Tibial nerve (tissue), 4 donors: Measurements from ENCODE around the gene SPINK1. TPM values are rescaled to one million over a fixed set of nuclear protein-coding genes. Genes with fewer than 3 reads are reported as not detected.

ENCODE experiments used
- DNase-seq, 2 donors: peaks; one replicate each; pipeline ENCODE4 v3.0.0-alpha.2; 2019; ENCODE audit warnings: low spot score in 2 of 2
- H3K27ac ChIP-seq, 4 donors: fragments of 200-600 bp; sonication (generic) in 3 of 4; one replicate each; pipeline ENCODE4 v1.5.1; 2017 to 2019; ENCODE audit warnings: mild to moderate bottlenecking in 1 of 4
- H3K27me3 ChIP-seq, 2 donors: fragments of 200-600 bp; sonication (generic) in 1 of 2; one replicate each; pipeline versions ENCODE4 v1.5.1 to v1.6.0; 2017 to 2019
- H3K36me3 ChIP-seq, 3 donors: fragments of 200-600 bp; sonication (generic); one replicate each; pipeline ENCODE4 v1.5.1; 2018 to 2019
- H3K4me1 ChIP-seq, 4 donors: fragments of 200-600 bp; sonication (generic) in 3 of 4; one replicate each; pipeline ENCODE4 v1.5.1; 2017 to 2019
- H3K4me3 ChIP-seq, 4 donors: fragments of 200-600 bp; sonication (generic) in 3 of 4; one replicate each; pipeline ENCODE4 v1.5.1; 2017 to 2019; ENCODE audit warnings: mild to moderate bottlenecking in 1 of 4, moderate library complexity in 1 of 4
- H3K9me3 ChIP-seq, 4 donors: fragments of 200-600 bp; sonication (generic) in 3 of 4; one replicate each; pipeline ENCODE4 v1.5.1; 2017 to 2019
- CTCF ChIP-seq, 5 experiments: fragments of 200-600 bp in 3 of 5; fragments of 450-650 bp in 2 of 5; sonication (generic) in 3 of 5; IDR thresholded peaks; one replicate each; pipeline ENCODE4 v1.5.1; 2016 to 2019; ENCODE audit warnings: antibody characterized with exemption in 5 of 5, mild to moderate bottlenecking in 3 of 5, moderate library complexity in 2 of 5
- EP300 ChIP-seq, 2 donors: sonication (generic); formaldehyde crosslinking; IDR thresholded peaks; one replicate each; pipeline ENCODE4 v1.6.1; 2017; ENCODE audit warnings: antibody characterized with exemption in 2 of 2, mild to moderate bottlenecking in 1 of 2
- POLR2A ChIP-seq, 2 donors: fragments of 450-650 bp; IDR thresholded peaks; one replicate each; pipeline ENCODE4 v1.6.1; 2017; ENCODE audit warnings: antibody characterized with exemption in 2 of 2, mild to moderate bottlenecking in 2 of 2, moderate library complexity in 2 of 2
- WGBS, 2 donors: methylation state at CpG; one replicate each; pipeline ENCODE4 v1.1.5; 2018; 5-methylcytosine and 5-hydroxymethylcytosine counted together
- total RNA-seq, 4 donors: library from RNA; depleted of rRNA; stranded (reverse); fragments of >200 nt; gene quantifications; one replicate each; pipeline ENCODE4 v1.1.0, GENCODE V29; 2016

SPINK1 gene
- total RNA-seq, 4 donors from 2014 or later, result 0.44 to 10.2 TPM; not detected in 2

GRCh38 chr5:147776989-147777388 is 54.5 kb downstream of the SPINK1 start:
- no peak overlapping the region for H3K27ac ChIP-seq
- no peak for TF ChIP-seq POLR2A (IDR thresholded peaks at IDR 0.05)
- no peak for TF ChIP-seq EP300 (IDR thresholded peaks at IDR 0.05)
- TF ChIP-seq CTCF (IDR thresholded peaks at IDR 0.05), result no peak
- H3K36me3 ChIP-seq, result no peaks in the 10 kb centered on the region
- no peaks in the 10 kb centered on the region for H3K27me3 ChIP-seq
- 81 to 83% methylated on average over 4 of the region's 4 CpGs for WGBS, 2 donors
- peaks cover 0 to 12% (median 0%) of the 10 kb centered on the region in 4 donors for H3K4me1 ChIP-seq
- no peak overlapping the region for H3K4me3 ChIP-seq
- DNase-seq, result no peak
- no peaks in the 10 kb centered on the region for H3K9me3 ChIP-seq

Other genes starting within 250 kb of the SPINK1 start
- 10 to 100 TPM in 3 of 4 donors, 1 to 10 TPM in 1; 7.2 to 22.7 (median 13.5) TPM for gene JAKMIP2, start 48.9 kb downstream of the SPINK1 start, total RNA-seq
- not detected for gene SCGB3A2, start 47.0 kb upstream of the SPINK1 start, total RNA-seq
- not detected for gene C5orf46, start 74.9 kb upstream of the SPINK1 start, total RNA-seq
- 1 to 10 TPM in 2 of 4 donors, under 1 TPM in 2; 0.39 to 1.3 (median 0.97) TPM for gene SPINK5, start 232.3 kb upstream of the SPINK1 start, total RNA-seq